H9 (cell line): Measurements from ENCODE around the gene FMN1. TPM values are rescaled to one million over a fixed set of nuclear protein-coding genes. Genes with fewer than 3 reads are reported as not detected.

ENCODE experiments used
- DNase-seq: peaks from one replicate; pipeline ENCODE4 v3.0.0-alpha.2; 2017
- H2AFZ ChIP-seq: one replicate; pipeline ENCODE4 v1.6.1; 2013; ENCODE audit warnings: mild to moderate bottlenecking, low read length, control low read depth, moderate library complexity
- H2AK5ac ChIP-seq: 2 replicates; pipeline ENCODE4 v1.6.1; 2013; ENCODE audit warnings: low read length, control low read depth, mixed read lengths; ENCODE audit not compliant: insufficient read length
- H2BK120ac ChIP-seq: one replicate; pipeline ENCODE4 v1.6.1; 2013; ENCODE audit warnings: low read depth, mild to moderate bottlenecking, low read length, control low read depth, inconsistent platforms; ENCODE audit not compliant: poor library complexity, severe bottlenecking
- H2BK12ac ChIP-seq: 2 replicates; pipeline ENCODE4 v1.6.1; 2013; ENCODE audit warnings: low read length, control low read depth, mixed read lengths, low read depth; ENCODE audit not compliant: insufficient read length
- H2BK15ac ChIP-seq: 2 replicates; pipeline ENCODE4 v1.6.1; 2013; ENCODE audit warnings: low read depth, low read length, control low read depth
- H2BK20ac ChIP-seq: one replicate; pipeline ENCODE4 v1.6.1; 2013; ENCODE audit warnings: low read depth, mild to moderate bottlenecking, low read length, control low read depth, inconsistent platforms; ENCODE audit not compliant: poor library complexity, severe bottlenecking
- H2BK5ac ChIP-seq: 2 replicates; pipeline ENCODE4 v1.6.1; 2013; ENCODE audit warnings: low read length, control low read depth, mixed read lengths; ENCODE audit not compliant: insufficient read length
- H3K14ac ChIP-seq: 2 replicates; pipeline ENCODE4 v1.6.1; 2013; ENCODE audit warnings: low read length, control low read depth; ENCODE audit not compliant: insufficient read depth
- H3K18ac ChIP-seq: 2 replicates; pipeline ENCODE4 v1.6.1; 2013; ENCODE audit warnings: low read depth, mild to moderate bottlenecking, mixed read lengths, low read length, control low read depth; ENCODE audit not compliant: insufficient read length
- H3K23ac ChIP-seq: 2 replicates; pipeline ENCODE4 v1.6.1; 2013; ENCODE audit warnings: low read length, control low read depth, mixed read lengths, low read depth; ENCODE audit not compliant: insufficient read length
- H3K23me2 ChIP-seq: 2 replicates; pipeline ENCODE4 v1.6.1; 2013; ENCODE audit warnings: low read depth, mild to moderate bottlenecking, mixed read lengths, low read length, control low read depth; ENCODE audit not compliant: insufficient read length, poor library complexity, severe bottlenecking
- H3K27ac ChIP-seq: 2 replicates; pipeline ENCODE4 v1.5.1; 2013; ENCODE audit warnings: low read length, control low read depth, mixed read lengths, low read depth; ENCODE audit not compliant: insufficient read length
- H3K27me3 ChIP-seq: 2 replicates; pipeline ENCODE4 v1.6.1; 2013; ENCODE audit warnings: low read length, control low read depth, inconsistent platforms; ENCODE audit not compliant: insufficient read depth
- H3K4ac ChIP-seq: 2 replicates; pipeline ENCODE4 v1.6.1; 2013; ENCODE audit warnings: low read depth, mild to moderate bottlenecking, control low read depth, inconsistent platforms, low read length, moderate library complexity
- H3K4me1 ChIP-seq: 2 replicates; pipeline ENCODE4 v1.6.1; 2013; ENCODE audit warnings: low read length, control low read depth, inconsistent platforms; ENCODE audit not compliant: insufficient read depth
- H3K4me2 ChIP-seq: 2 replicates; pipeline ENCODE4 v1.6.1; 2013; ENCODE audit warnings: low read length, control low read depth, mixed read lengths; ENCODE audit not compliant: insufficient read length, insufficient read depth
- H3K56ac ChIP-seq: 2 replicates; pipeline ENCODE4 v1.6.1; 2013; ENCODE audit warnings: low read depth, mild to moderate bottlenecking, mixed read lengths, low read length, control low read depth; ENCODE audit not compliant: insufficient read length
- H3K79me1 ChIP-seq: 2 replicates; pipeline ENCODE4 v1.6.1; 2013; ENCODE audit warnings: low read depth, mild to moderate bottlenecking, moderate library complexity, low read length, control low read depth, inconsistent platforms; ENCODE audit not compliant: insufficient read depth, poor library complexity, severe bottlenecking
- H3K79me2 ChIP-seq: 2 replicates; pipeline ENCODE4 v1.6.1; 2013; ENCODE audit warnings: low read length, control low read depth, inconsistent platforms; ENCODE audit not compliant: insufficient read depth
- H3K9ac ChIP-seq: 2 replicates; pipeline ENCODE4 v1.6.1; 2013; ENCODE audit warnings: low read length, control low read depth, mixed read lengths; ENCODE audit not compliant: insufficient read length; ENCODE audit errors: extremely low read depth
- H3K9me3 ChIP-seq: one replicate; pipeline ENCODE4 v1.6.1; 2013; ENCODE audit warnings: low read depth, low read length, inconsistent platforms; ENCODE audit not compliant: control insufficient read depth
- H3T11ph ChIP-seq: one replicate; pipeline ENCODE4 v1.6.1; 2013; ENCODE audit warnings: mild to moderate bottlenecking, low read length, control low read depth, inconsistent platforms
- H4K20me1 ChIP-seq: one replicate; pipeline ENCODE4 v1.6.1; 2013; ENCODE audit not compliant: control insufficient read depth, insufficient read length, insufficient read depth
- H4K5ac ChIP-seq: 2 replicates; pipeline ENCODE4 v1.6.1; 2013; ENCODE audit warnings: low read depth, mild to moderate bottlenecking, mixed read lengths, low read length, control low read depth; ENCODE audit not compliant: insufficient read length
- H4K8ac ChIP-seq: replicated peaks from 2 replicates; pipeline ENCODE4 v1.6.1; 2013; ENCODE audit warnings: low read length, control low read depth, mixed read lengths, low read depth; ENCODE audit not compliant: insufficient read length
- H4K91ac ChIP-seq: 2 replicates; pipeline ENCODE4 v1.6.1; 2013; ENCODE audit warnings: low read depth, mild to moderate bottlenecking, moderate library complexity, mixed read lengths, low read length, control low read depth; ENCODE audit not compliant: insufficient read length
- H3K27ac Mint-ChIP-seq, 3 experiments: 2 replicates in 2 of 3; 3 replicates in 1 of 3; pipeline ENCODE4 v1.8.0; 2020 to 2021; ENCODE audit warnings: mixed read lengths in 3 of 3, mild to moderate bottlenecking in 1 of 3, moderate library complexity in 1 of 3
- H3K27me3 Mint-ChIP-seq: 2 replicates; pipeline ENCODE4 v1.8.0; 2021; ENCODE audit warnings: low read depth, mild to moderate bottlenecking, moderate library complexity, mixed read lengths
- H3K36me3 Mint-ChIP-seq, 3 experiments: 2 replicates in 2 of 3; 3 replicates in 1 of 3; pipeline ENCODE4 v1.8.0; 2020 to 2021; ENCODE audit warnings: low read depth in 3 of 3, mixed read lengths in 3 of 3; ENCODE audit not compliant: insufficient read depth in 1 of 3
- H3K4me1 Mint-ChIP-seq, 2 experiments: 2 replicates each; pipeline ENCODE4 v1.8.0; 2020; ENCODE audit warnings: mixed read lengths in 2 of 2
- H3K4me3 Mint-ChIP-seq, 2 experiments: 2 replicates in 1 of 2; 3 replicates in 1 of 2; pipeline ENCODE4 v1.8.0; 2020 to 2021; ENCODE audit warnings: mild to moderate bottlenecking in 2 of 2, mixed read lengths in 2 of 2, moderate library complexity in 1 of 2
- H3K9me3 Mint-ChIP-seq, 2 experiments: 2 replicates in 1 of 2; 3 replicates in 1 of 2; pipeline ENCODE4 v1.8.0; 2020; ENCODE audit warnings: mild to moderate bottlenecking in 2 of 2, mixed read lengths in 2 of 2, moderate library complexity in 1 of 2
- CTCF ChIP-seq: fragments of 200-600 bp; sonication (generic); conservative IDR thresholded peaks from 3 replicates; pipeline ENCODE4 v1.8.0; 2021; ENCODE audit warnings: antibody characterized with exemption, mild to moderate bottlenecking
- total RNA-seq: library from RNA; stranded (reverse); gene quantifications from 2 replicates; pipeline ENCODE4 v1.2.1, GENCODE V29; 2021

The FMN1 gene
- total RNA-seq, 1 experiment from 2014 or later = 1.9 TPM

- H2AK5ac ChIP-seq = no peak overlapping the region
- TF ChIP-seq CTCF = no peak
- no peaks in the 10 kb centered on the region for H3K4me1 ChIP-seq
- no peak overlapping the region for H3K18ac ChIP-seq
- no peak overlapping the region for H3K4ac ChIP-seq
- H3K27me3 Mint-ChIP-seq = no peaks in the 10 kb centered on the region; the same call in 1 of the 2 replicates
- no peak overlapping the region for H3K4me2 ChIP-seq
- no peak overlapping the region for H3K27ac ChIP-seq
- H4K20me1 ChIP-seq = no peaks in the 10 kb centered on the region
- peaks cover 0 to 3% (median 0%) of the 10 kb centered on the region in 3 experiments; a peak in 2 of 7 replicates for H3K36me3 Mint-ChIP-seq
- no peak overlapping the region for H2BK120ac ChIP-seq
- H2BK12ac ChIP-seq = no peak overlapping the region
- no peak overlapping the region for H4K5ac ChIP-seq
- no peak overlapping the region for H3T11ph ChIP-seq
- H3K23me2 ChIP-seq = no peaks in the 10 kb centered on the region
- peaks cover 0 to 2% of the 10 kb centered on the region in 2 experiments; a peak in 1 of 4 replicates for H3K4me1 Mint-ChIP-seq
- H2AFZ ChIP-seq = no peak overlapping the region
- H3K79me1 ChIP-seq = no peaks in the 10 kb centered on the region
- H3K27ac Mint-ChIP-seq = no peak overlapping the region
- no peaks in the 10 kb centered on the region for H3K27me3 ChIP-seq
- H3K56ac ChIP-seq = no peak overlapping the region
- H3K23ac ChIP-seq = no peak overlapping the region
- no peak overlapping the region for H3K4me3 Mint-ChIP-seq
- no peak for DNase-seq
- H4K91ac ChIP-seq = no peak overlapping the region
- no peak overlapping the region for H3K9ac ChIP-seq
- H2BK5ac ChIP-seq = no peak overlapping the region
- H3K79me2 ChIP-seq = no peaks in the 10 kb centered on the region
- H2BK20ac ChIP-seq = no peak overlapping the region
- H4K8ac ChIP-seq = no peak overlapping the region
- peaks cover 0 to 3% of the 10 kb centered on the region in 2 experiments; a peak in 3 of 5 replicates for H3K9me3 Mint-ChIP-seq
- H3K14ac ChIP-seq = no peak overlapping the region
- no peaks in the 10 kb centered on the region for H3K9me3 ChIP-seq
- no peak overlapping the region for H2BK15ac ChIP-seq
These were observed 192.6 kb downstream of the FMN1 start for GRCh38 chr15:33001926-33002325.
